Epidermal melanocyte (primary cell): ENCODE data around the gene AGFG2.
"Not testable (repeated sequence)": the region's sequence is repeated elsewhere in the genome, so short reads cannot be mapped to it uniquely, and the experiment has no call there.

Experiments used
- DNase-seq: peaks from one replicate; pipeline ENCODE4 v3.0.0; 2011; ENCODE audit warnings: low spot score; ENCODE audit not compliant: insufficient read length

The AGFG2 gene

GRCh38 chr7:100520138-100520537 is 18.9 kb upstream of the AGFG2 start:
- DNase-seq: no peak

GRCh38 chr7:100521076-100521475 is 17.9 kb upstream of the AGFG2 start:
- no peak for DNase-seq

GRCh38 chr7:100521909-100522593 is 17.0 kb upstream of the AGFG2 start:
- not testable (repeated sequence) for DNase-seq

GRCh38 chr7:100523192-100523591 is 15.8 kb upstream of the AGFG2 start:
- DNase-seq: not testable (repeated sequence)

- not testable (repeated sequence) for DNase-seq
Observed at GRCh38 chr7:100528108-100528866, 10.7 kb upstream of the AGFG2 start.

GRCh38 chr7:100532165-100533022 is 6.6 kb upstream of the AGFG2 start:
- no peak for DNase-seq

- DNase-seq: not testable (repeated sequence)
Observed at GRCh38 chr7:100535982-100536381, 3.0 kb upstream of the AGFG2 start.

- DNase-seq: not testable (repeated sequence)
Observed at GRCh38 chr7:100536695-100537094, 2.3 kb upstream of the AGFG2 start.

GRCh38 chr7:100538348-100538653 is 702 bp upstream of the AGFG2 start:
- no peak for DNase-seq

GRCh38 chr7:100539436-100540006 is 518 bp downstream of the AGFG2 start:
- DNase-seq: no peak

GRCh38 chr7:100540073-100540723 is 1.2 kb downstream of the AGFG2 start:
- no peak for DNase-seq

GRCh38 chr7:100541309-100541708 is 2.3 kb downstream of the AGFG2 start:
- not testable (repeated sequence) for DNase-seq

GRCh38 chr7:100543586-100543985 is 4.6 kb downstream of the AGFG2 start:
- no peak for DNase-seq

- no peak for DNase-seq
Observed at GRCh38 chr7:100544386-100544785, 5.4 kb downstream of the AGFG2 start.

GRCh38 chr7:100544967-100545359 is 6.0 kb downstream of the AGFG2 start:
- no peak for DNase-seq

- DNase-seq: no peak
Observed at GRCh38 chr7:100545360-100546128, 6.5 kb downstream of the AGFG2 start.

GRCh38 chr7:100546129-100546925 is 7.3 kb downstream of the AGFG2 start:
- DNase-seq: no peak

GRCh38 chr7:100546926-100547800 is 8.2 kb downstream of the AGFG2 start:
- no peak for DNase-seq

- no peak for DNase-seq
Observed at GRCh38 chr7:100547872-100548271, 8.9 kb downstream of the AGFG2 start.
